Left renal pelvis (tissue), 4 donors: Measurements from ENCODE around the gene IPO11. TPM values are rescaled to one million over a fixed set of nuclear protein-coding genes. Genes with fewer than 3 reads are reported as not detected.
"Not testable (repeated sequence)": the region's sequence is repeated elsewhere in the genome, so short reads cannot be mapped to it uniquely, and the experiment has no call there.

ENCODE experiments used
- DNase-seq, 4 donors: peaks; one replicate each; pipeline ENCODE4 v3.0.0-alpha.2; 2013; ENCODE audit warnings: low read depth in 4 of 4, low spot score in 3 of 4
- polyA plus RNA-seq, 4 donors: library from polyadenylated mRNA; unstranded; fragments of 120-200 nt; gene quantifications; one replicate each; pipeline ENCODE4 v1.2.1, GENCODE V29; 2013; ENCODE audit not compliant: insufficient read length in 4 of 4

The IPO11 gene
- polyA plus RNA-seq, 4 donors = 26.3 to 43.1 (median 37.2) TPM

GRCh38 chr5:62565740-62566139, 153.2 kb downstream of the IPO11 start:
- not testable (repeated sequence) for DNase-seq

- DNase-seq = no peak
Observed at GRCh38 chr5:62568143-62568542, 155.6 kb downstream of the IPO11 start.

GRCh38 chr5:62568800-62569432, 156.4 kb downstream of the IPO11 start:
- no peak for DNase-seq

- DNase-seq = no peak
Observed at GRCh38 chr5:62569470-62569869, 156.9 kb downstream of the IPO11 start.

- no peak for DNase-seq
Observed at GRCh38 chr5:62572918-62573514, 160.5 kb downstream of the IPO11 start.

GRCh38 chr5:62574599-62574998, 162.0 kb downstream of the IPO11 start:
- no peak for DNase-seq

- DNase-seq = no peak
Observed at GRCh38 chr5:62575066-62575465, 162.5 kb downstream of the IPO11 start.

- DNase-seq = no peak
Observed at GRCh38 chr5:62575489-62575888, 162.9 kb downstream of the IPO11 start.

GRCh38 chr5:62576570-62577170, 164.1 kb downstream of the IPO11 start:
- DNase-seq = no peak

GRCh38 chr5:62577488-62577887, 164.9 kb downstream of the IPO11 start:
- no peak for DNase-seq

- DNase-seq = peak in 2 of 4 donors; percentile 10 to 29
Observed at GRCh38 chr5:62578540-62578939, 166.0 kb downstream of the IPO11 start, which contains the start of gene LRRC70. Gene LRRC70 (plus strand): TSS chr5:62578819. CDS start chr5:62579439, 620 bp downstream.

- DNase-seq = no peak
Observed at GRCh38 chr5:62579761-62580160, 167.2 kb downstream of the IPO11 start.

- DNase-seq = no peak
Observed at GRCh38 chr5:62581836-62582597, 169.5 kb downstream of the IPO11 start.

- no peak for DNase-seq
Observed at GRCh38 chr5:62584391-62584790, 171.8 kb downstream of the IPO11 start.

GRCh38 chr5:62585306-62585705, 172.7 kb downstream of the IPO11 start:
- DNase-seq = no peak

- no peak for DNase-seq
Observed at GRCh38 chr5:62585751-62586150, 173.2 kb downstream of the IPO11 start.

- no peak for DNase-seq
Observed at GRCh38 chr5:62587737-62588136, 175.2 kb downstream of the IPO11 start.

- DNase-seq = no peak
Observed at GRCh38 chr5:62588668-62589067, 176.1 kb downstream of the IPO11 start.

GRCh38 chr5:62589504-62589903, 176.9 kb downstream of the IPO11 start:
- DNase-seq = no peak

- DNase-seq = no peak
Observed at GRCh38 chr5:62590387-62590786, 177.8 kb downstream of the IPO11 start.

- DNase-seq = no peak
Observed at GRCh38 chr5:62592558-62592957, 180.0 kb downstream of the IPO11 start.
